ENCODE data around the gene FAM168A. TPM values are rescaled to one million over a fixed set of nuclear protein-coding genes. Genes with fewer than 3 reads are reported as not detected.
A peak's percentile ranks its signal among the peaks of the same experiment; 100 is the strongest.
"Not testable (repeated sequence)": the region's sequence is repeated elsewhere in the genome, so short reads cannot be mapped to it uniquely, and the experiment has no call there.

The FAM168A gene
- total RNA-seq, 1 experiment from 2014 or later: 25.9 TPM

DNA sequence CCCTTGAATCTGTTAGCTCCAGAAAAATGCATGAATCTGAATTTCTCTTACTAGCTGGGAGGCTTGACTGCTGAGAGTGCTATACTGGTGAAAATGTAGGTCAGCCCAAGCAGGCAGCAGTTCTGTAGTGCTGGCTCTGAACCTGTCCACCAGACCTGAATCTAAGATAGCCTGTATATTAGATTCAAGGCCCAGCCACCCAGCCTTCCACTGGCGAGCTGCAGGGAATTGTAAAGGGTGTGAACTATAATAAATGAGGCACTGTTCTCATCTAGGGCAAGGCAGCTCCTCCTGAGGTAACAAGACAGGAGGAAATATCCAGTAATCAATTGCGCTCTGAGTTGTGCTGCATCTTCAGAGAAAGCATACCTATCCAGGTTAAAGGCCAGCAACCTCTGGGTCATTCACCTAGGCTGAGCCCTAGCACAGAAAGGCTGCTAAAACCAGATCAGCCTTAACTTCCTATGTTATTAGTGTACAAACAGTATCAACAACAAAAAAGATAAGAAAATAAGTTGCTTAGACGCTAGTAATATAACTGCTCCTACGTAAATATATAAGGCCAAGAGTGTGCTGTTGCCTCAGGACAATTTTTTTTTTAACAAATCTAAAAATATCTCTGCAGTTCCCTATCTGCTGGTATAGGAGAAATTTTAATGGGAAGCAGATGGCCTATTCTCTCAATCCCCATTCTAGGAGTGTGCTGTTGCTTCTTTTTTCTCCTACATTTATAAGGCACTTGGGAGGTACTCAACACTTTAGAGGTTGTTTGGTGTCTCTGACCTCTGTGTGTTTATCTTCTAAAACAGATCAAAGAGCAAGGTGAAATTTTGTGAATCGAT is 158.7 kb downstream of the FAM168A start (continued):
- TF ChIP-seq, protein P1, sequence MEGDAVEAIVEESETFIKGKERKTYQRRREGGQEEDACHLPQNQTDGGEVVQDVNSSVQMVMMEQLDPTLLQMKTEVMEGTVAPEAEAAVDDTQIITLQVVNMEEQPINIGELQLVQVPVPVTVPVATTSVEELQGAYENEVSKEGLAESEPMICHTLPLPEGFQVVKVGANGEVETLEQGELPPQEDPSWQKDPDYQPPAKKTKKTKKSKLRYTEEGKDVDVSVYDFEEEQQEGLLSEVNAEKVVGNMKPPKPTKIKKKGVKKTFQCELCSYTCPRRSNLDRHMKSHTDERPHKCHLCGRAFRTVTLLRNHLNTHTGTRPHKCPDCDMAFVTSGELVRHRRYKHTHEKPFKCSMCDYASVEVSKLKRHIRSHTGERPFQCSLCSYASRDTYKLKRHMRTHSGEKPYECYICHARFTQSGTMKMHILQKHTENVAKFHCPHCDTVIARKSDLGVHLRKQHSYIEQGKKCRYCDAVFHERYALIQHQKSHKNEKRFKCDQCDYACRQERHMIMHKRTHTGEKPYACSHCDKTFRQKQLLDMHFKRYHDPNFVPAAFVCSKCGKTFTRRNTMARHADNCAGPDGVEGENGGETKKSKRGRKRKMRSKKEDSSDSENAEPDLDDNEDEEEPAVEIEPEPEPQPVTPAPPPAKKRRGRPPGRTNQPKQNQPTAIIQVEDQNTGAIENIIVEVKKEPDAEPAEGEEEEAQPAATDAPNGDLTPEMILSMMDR (IDR thresholded peaks at IDR 0.05): no peak
- TF ChIP-seq SMAD4 (CRISPR knock-in tag; IDR thresholded peaks at IDR 0.05): no peak
- no peak for TF ChIP-seq GABPB1 (CRISPR knock-in tag; IDR thresholded peaks at IDR 0.05)

DNA sequence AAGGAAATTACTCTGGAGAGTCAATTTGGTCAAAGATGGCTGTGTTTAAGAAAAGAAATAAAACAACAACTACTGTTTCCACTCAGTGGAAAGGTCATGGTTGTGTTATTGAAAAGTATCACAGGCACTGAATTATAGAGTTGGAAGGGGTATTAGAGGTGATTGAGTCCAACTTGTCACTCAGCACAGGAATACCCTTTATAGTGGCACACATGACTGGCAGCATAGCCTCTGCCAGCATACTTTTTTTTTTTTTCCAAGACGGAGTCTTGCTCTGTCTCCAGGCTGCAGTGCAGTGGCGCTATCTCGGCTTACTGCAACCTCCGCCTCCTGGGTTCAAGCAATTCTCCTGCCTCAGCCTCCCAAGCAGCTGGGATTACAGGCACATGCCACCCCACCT is 161.1 kb downstream of the FAM168A start:
- Mint-ChIP-seq H3K4me1 (peaks cover 15% of the 10 kb centered on the region), H3K27ac (peak overlapping the region; percentile 73; the same call in 1 of the 2 replicates)
- ATAC-seq; H3K9me3 Mint-ChIP-seq; POLR2A ChIA-PET; DNase-seq (ENCODE audit: low spot score); H3K4me3 Mint-ChIP-seq; H3K36me3 Mint-ChIP-seq; H3K27me3 Mint-ChIP-seq (ENCODE audit: low read depth): not testable (repeated sequence)
- CTCF ChIA-PET: interaction anchor here (2.1 kb wide), 1 partner anchor 13 kb away, joined by 6 read pairs; no protein-coding TSS in a partner anchor

DNA sequence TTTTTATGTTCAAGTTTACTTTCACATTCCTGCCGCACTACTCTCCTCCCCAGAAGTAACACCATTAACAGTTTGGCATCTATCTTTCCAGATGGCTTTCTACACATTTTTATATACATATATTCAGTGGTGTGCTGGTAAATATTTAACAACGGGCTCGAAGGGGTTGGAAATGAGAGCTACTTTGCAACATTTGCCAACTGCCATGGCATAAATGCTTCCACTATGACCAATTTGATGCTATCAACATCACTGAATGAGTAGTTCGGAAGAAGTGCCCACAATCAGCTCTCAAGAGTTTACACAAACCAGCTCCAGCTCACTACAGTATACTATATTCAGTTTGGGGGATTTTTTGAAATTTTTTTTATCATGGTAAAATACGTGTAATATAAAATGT is 166.5 kb downstream of the FAM168A start:
- H3K27ac Mint-ChIP-seq: no peak overlapping the region
- POLR2A ChIA-PET: no interaction called here
- ATAC-seq: no peak

DNA sequence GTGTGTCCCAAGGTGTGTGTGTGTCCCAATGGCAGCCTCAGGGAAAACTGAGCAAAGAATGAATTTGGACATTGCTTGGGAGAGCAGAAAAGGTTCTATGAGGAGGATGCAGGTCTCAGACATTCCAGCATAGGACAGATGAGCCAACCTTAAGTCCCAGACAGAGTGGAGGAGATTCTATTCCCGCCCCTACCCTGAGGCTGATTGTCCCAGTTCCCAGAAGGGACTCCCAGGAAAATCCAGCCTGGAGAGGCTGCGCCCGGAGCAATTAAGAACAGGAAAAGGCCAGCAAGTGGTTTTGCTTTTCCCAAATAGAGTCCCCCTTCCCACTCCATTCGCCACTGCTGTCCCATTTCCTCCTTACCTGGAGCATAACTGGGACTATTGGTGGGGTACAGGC is 167.6 kb downstream of the FAM168A start:
- DNase-seq (ENCODE audit: low spot score): no peak

More for the DNA sequence above, 166.5 kb downstream of the FAM168A start:
- H3K4me1 Mint-ChIP-seq: peaks cover 8% of the 10 kb centered on the region
- H3K9me3 Mint-ChIP-seq: no peaks in the 10 kb centered on the region
- no peaks in the 10 kb centered on the region for H3K27me3 Mint-ChIP-seq (ENCODE audit: low read depth)
- no peaks in the 10 kb centered on the region for H3K36me3 Mint-ChIP-seq
- H3K4me3 Mint-ChIP-seq: no peak overlapping the region
- DNase-seq (ENCODE audit: low spot score): no peak
- CTCF ChIA-PET: interaction anchor here (1.4 kb wide), 1 partner anchor 229 kb away, joined by 3 read pairs; no protein-coding TSS in a partner anchor
- no peak for TF ChIP-seq FOXP1 (CRISPR knock-in tag; IDR thresholded peaks at IDR 0.05; ENCODE audit: borderline replicate concordance)
- TF ChIP-seq, protein P2, sequence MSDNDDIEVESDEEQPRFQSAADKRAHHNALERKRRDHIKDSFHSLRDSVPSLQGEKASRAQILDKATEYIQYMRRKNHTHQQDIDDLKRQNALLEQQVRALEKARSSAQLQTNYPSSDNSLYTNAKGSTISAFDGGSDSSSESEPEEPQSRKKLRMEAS (CRISPR knock-in tag; IDR thresholded peaks at IDR 0.05): no peak

DNA sequence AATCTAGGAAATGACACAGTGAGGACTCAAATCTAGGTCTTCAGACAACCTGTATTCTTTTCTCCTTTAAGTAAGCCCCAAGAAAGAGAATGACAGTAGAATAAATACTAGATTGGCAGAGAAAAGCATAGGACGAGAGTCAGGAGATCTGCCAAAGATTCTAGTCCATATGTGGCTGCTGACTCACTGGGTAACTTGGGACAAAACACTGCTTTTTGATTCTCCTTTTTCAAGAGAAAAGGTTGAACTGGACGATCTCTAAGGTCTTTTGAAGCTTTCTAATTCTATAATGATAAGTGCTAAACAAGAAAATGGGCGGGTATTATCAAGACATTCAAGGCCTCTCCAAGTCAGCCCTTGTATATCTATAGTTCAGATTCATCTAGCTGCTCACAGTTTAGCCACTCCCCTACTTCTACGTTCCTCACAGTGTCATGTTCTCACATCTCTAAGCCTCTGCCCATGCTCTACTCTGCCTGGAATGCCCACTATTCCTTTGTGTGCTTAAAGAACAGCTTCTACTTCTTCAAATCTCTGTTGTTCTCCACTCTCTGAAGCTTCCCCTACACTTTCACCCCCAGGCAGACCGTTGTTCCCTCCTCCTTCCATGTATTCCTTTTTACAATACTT is 168.7 kb downstream of the FAM168A start:
- Mint-ChIP-seq H3K4me3 (no peak overlapping the region), H3K36me3 (no peaks in the 10 kb centered on the region), H3K9me3 (no peaks in the 10 kb centered on the region), H3K4me1 (no peaks in the 10 kb centered on the region; the same call in 1 of the 2 replicates), H3K27ac (no peak overlapping the region), H3K27me3 (ENCODE audit: low read depth) (no peaks in the 10 kb centered on the region)
- CTCF ChIA-PET: no interaction called here
- POLR2A ChIA-PET: no interaction called here
- ATAC-seq (no peak; the same call in 1 of the 2 replicates), DNase-seq (ENCODE audit: low spot score) (no peak)
- TF ChIP-seq GABPB1 (CRISPR knock-in tag; IDR thresholded peaks at IDR 0.05): no peak
- TF ChIP-seq, protein P3, sequence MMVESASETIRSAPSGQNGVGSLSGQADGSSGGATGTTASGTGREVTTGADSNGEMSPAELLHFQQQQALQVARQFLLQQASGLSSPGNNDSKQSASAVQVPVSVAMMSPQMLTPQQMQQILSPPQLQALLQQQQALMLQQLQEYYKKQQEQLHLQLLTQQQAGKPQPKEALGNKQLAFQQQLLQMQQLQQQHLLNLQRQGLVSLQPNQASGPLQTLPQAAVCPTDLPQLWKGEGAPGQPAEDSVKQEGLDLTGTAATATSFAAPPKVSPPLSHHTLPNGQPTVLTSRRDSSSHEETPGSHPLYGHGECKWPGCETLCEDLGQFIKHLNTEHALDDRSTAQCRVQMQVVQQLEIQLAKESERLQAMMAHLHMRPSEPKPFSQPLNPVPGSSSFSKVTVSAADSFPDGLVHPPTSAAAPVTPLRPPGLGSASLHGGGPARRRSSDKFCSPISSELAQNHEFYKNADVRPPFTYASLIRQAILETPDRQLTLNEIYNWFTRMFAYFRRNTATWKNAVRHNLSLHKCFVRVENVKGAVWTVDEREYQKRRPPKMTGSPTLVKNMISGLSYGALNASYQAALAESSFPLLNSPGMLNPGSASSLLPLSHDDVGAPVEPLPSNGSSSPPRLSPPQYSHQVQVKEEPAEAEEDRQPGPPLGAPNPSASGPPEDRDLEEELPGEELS (CRISPR knock-in tag; IDR thresholded peaks at IDR 0.05): no peak
- TF ChIP-seq, protein P4, sequence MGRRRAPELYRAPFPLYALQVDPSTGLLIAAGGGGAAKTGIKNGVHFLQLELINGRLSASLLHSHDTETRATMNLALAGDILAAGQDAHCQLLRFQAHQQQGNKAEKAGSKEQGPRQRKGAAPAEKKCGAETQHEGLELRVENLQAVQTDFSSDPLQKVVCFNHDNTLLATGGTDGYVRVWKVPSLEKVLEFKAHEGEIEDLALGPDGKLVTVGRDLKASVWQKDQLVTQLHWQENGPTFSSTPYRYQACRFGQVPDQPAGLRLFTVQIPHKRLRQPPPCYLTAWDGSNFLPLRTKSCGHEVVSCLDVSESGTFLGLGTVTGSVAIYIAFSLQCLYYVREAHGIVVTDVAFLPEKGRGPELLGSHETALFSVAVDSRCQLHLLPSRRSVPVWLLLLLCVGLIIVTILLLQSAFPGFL (CRISPR knock-in tag; IDR thresholded peaks at IDR 0.05; ENCODE audit: borderline replicate concordance): no peak
- no peak for TF ChIP-seq ZNF219 (CRISPR knock-in tag; IDR thresholded peaks at IDR 0.05; ENCODE audit: borderline replicate concordance)
- TF ChIP-seq, protein P5, sequence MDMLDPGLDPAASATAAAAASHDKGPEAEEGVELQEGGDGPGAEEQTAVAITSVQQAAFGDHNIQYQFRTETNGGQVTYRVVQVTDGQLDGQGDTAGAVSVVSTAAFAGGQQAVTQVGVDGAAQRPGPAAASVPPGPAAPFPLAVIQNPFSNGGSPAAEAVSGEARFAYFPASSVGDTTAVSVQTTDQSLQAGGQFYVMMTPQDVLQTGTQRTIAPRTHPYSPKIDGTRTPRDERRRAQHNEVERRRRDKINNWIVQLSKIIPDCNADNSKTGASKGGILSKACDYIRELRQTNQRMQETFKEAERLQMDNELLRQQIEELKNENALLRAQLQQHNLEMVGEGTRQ (CRISPR knock-in tag; IDR thresholded peaks at IDR 0.05): no peak
- no peak for TF ChIP-seq ATF1 (CRISPR knock-in tag; IDR thresholded peaks at IDR 0.05)
- no peak for TF ChIP-seq ZNF317 (CRISPR knock-in tag; IDR thresholded peaks at IDR 0.05; ENCODE audit: borderline replicate concordance, low read depth)
- no peak for TF ChIP-seq MXD4 (CRISPR knock-in tag; IDR thresholded peaks at IDR 0.05; ENCODE audit: borderline replicate concordance)
- no peak for TF ChIP-seq EMX1 (CRISPR knock-in tag; IDR thresholded peaks at IDR 0.05)

More for the DNA sequence above, 167.6 kb downstream of the FAM168A start:
- ATAC-seq: no peak
- H3K36me3 Mint-ChIP-seq: no peaks in the 10 kb centered on the region
- CTCF ChIA-PET: interaction anchor here (1.4 kb wide), 1 partner anchor 230 kb away, joined by 3 read pairs; no protein-coding TSS in a partner anchor
- TF ChIP-seq TCF7 (CRISPR knock-in tag; IDR thresholded peaks at IDR 0.05; ENCODE audit: low read depth): no peak
- TF ChIP-seq SMAD3 (CRISPR knock-in tag; IDR thresholded peaks at IDR 0.05; ENCODE audit: borderline replicate concordance): no peak
- no peak for TF ChIP-seq NFYB (CRISPR knock-in tag; conservative IDR thresholded peaks at IDR 0.05; ENCODE audit: low read depth)
- TF ChIP-seq, protein P3 (CRISPR knock-in tag; IDR thresholded peaks at IDR 0.05): no peak
- no peak for TF ChIP-seq ZNF232 (CRISPR knock-in tag; IDR thresholded peaks at IDR 0.05)
- no peak for TF ChIP-seq SMAD4 (CRISPR knock-in tag; IDR thresholded peaks at IDR 0.05)
- no peaks in the 10 kb centered on the region for H3K27me3 Mint-ChIP-seq (ENCODE audit: low read depth)
- H3K4me3 Mint-ChIP-seq: no peak overlapping the region
- H3K27ac Mint-ChIP-seq: no peak overlapping the region
- no peaks in the 10 kb centered on the region for H3K9me3 Mint-ChIP-seq
- POLR2A ChIA-PET: no interaction called here
- no peaks in the 10 kb centered on the region; the same call in 1 of the 2 replicates for H3K4me1 Mint-ChIP-seq
